ENCODE measurements around the gene BLID. TPM values are rescaled to one million over a fixed set of nuclear protein-coding genes. Genes with fewer than 3 reads are reported as not detected.

Gene BLID
- polyA plus RNA-seq, 1 donor (not counting 4 experiments of a cell fraction or from before 2014, with no cell fraction given): 0.18 TPM

- Histone ChIP-seq H3K27me3 (ENCODE audit: control insufficient read depth, extremely low read depth, insufficient read depth, low read length) (no peaks in the 10 kb centered on the region), H3K4me1 (ENCODE audit: control insufficient read depth, extremely low read depth, insufficient read depth, low read length) (peaks cover 4% of the 10 kb centered on the region), H3K9ac (ENCODE audit: control insufficient read depth, extremely low read depth, insufficient read depth, low read length) (no peak overlapping the region), H3K27ac (ENCODE audit: control insufficient read depth, insufficient read depth, low read length) (no peak overlapping the region), H3K36me3 (ENCODE audit: control insufficient read depth in 2 of 2, extremely low read depth in 1 of 2, insufficient read depth in 2 of 2, low read length in 2 of 2) (peaks cover 0 to 9% of the 10 kb centered on the region in 2 experiments), H2AFZ (ENCODE audit: control insufficient read depth, low read length) (no peak overlapping the region), H3K9me1 (ENCODE audit: control insufficient read depth, extremely low read depth, insufficient read depth, low read length) (no peaks in the 10 kb centered on the region), H3K9me3 (ENCODE audit: control insufficient read depth, low read depth, low read length) (no peaks in the 10 kb centered on the region), H3K79me2 (ENCODE audit: control insufficient read depth, insufficient read depth, low read length) (peaks cover 2% of the 10 kb centered on the region), H3K4me2 (ENCODE audit: control insufficient read depth, extremely low read depth, insufficient read depth, low read depth, low read length) (no peak overlapping the region), H3K4me3 (ENCODE audit: control insufficient read depth in 2 of 3, extremely low read depth in 1 of 3, insufficient read depth in 2 of 3, low read depth in 1 of 3, low read length in 3 of 3) (no peak overlapping the region), H4K20me1 (ENCODE audit: control insufficient read depth, extremely low read depth, insufficient read depth, low read length) (no peaks in the 10 kb centered on the region)
- TF ChIP-seq CTCF (optimal IDR thresholded peaks at IDR 0.05 in 1 of 3, IDR thresholded peaks at IDR 0.05 in 1 of 3, conservative IDR thresholded peaks at IDR 0.05 in 1 of 3; ENCODE audit: extremely low read depth in 1 of 3, insufficient read depth in 2 of 3, low read length in 3 of 3) (no peak), EZH2 (IDR thresholded peaks at IDR 0.05; ENCODE audit: low read length) (no peak)
- dilution Hi-C loops (cut with MboI; ENCODE audit: extremely low pct_ligation_motif_present, low sequenced_read_pairs): no loop called here
- FAIRE-seq (no peak), DNase-seq (ENCODE audit: low read depth, low spot score) (no peak)
Measured at GRCh38 chr11:122122179-122122578, 6.2 kb upstream of the BLID start.

GRCh38 chr11:122120096-122120495 lies 4.1 kb upstream of the BLID start:
- no peak for FAIRE-seq
- peaks cover 2 to 24% of the 10 kb centered on the region in 2 experiments for H3K36me3 ChIP-seq (ENCODE audit: control insufficient read depth in 2 of 2, extremely low read depth in 1 of 2, insufficient read depth in 2 of 2, low read length in 2 of 2)

More at GRCh38 chr11:122120096-122120495, 4.1 kb upstream of the BLID start:
- no peaks in the 10 kb centered on the region for H4K20me1 ChIP-seq (ENCODE audit: control insufficient read depth, extremely low read depth, insufficient read depth, low read length)
- TF ChIP-seq CTCF (optimal IDR thresholded peaks at IDR 0.05 in 1 of 3, IDR thresholded peaks at IDR 0.05 in 1 of 3, conservative IDR thresholded peaks at IDR 0.05 in 1 of 3; ENCODE audit: extremely low read depth in 1 of 3, insufficient read depth in 2 of 3, low read length in 3 of 3) (no peak), EZH2 (IDR thresholded peaks at IDR 0.05; ENCODE audit: low read length) (no peak)
- no peak overlapping the region for H3K4me2 ChIP-seq (ENCODE audit: control insufficient read depth, extremely low read depth, insufficient read depth, low read depth, low read length)
- H3K27me3 ChIP-seq (ENCODE audit: control insufficient read depth, extremely low read depth, insufficient read depth, low read length): no peaks in the 10 kb centered on the region
- H3K27ac ChIP-seq (ENCODE audit: control insufficient read depth, insufficient read depth, low read length): no peak overlapping the region
- H3K4me1 ChIP-seq (ENCODE audit: control insufficient read depth, extremely low read depth, insufficient read depth, low read length): peaks cover 4% of the 10 kb centered on the region
- H3K9me3 ChIP-seq (ENCODE audit: control insufficient read depth, low read depth, low read length): no peaks in the 10 kb centered on the region
- H3K9me1 ChIP-seq (ENCODE audit: control insufficient read depth, extremely low read depth, insufficient read depth, low read length): no peaks in the 10 kb centered on the region
- peaks cover 2% of the 10 kb centered on the region for H3K79me2 ChIP-seq (ENCODE audit: control insufficient read depth, insufficient read depth, low read length)
- no peak overlapping the region for H3K9ac ChIP-seq (ENCODE audit: control insufficient read depth, extremely low read depth, insufficient read depth, low read length)
- dilution Hi-C loops (cut with MboI; ENCODE audit: extremely low pct_ligation_motif_present, low sequenced_read_pairs): no loop called here
- H2AFZ ChIP-seq (ENCODE audit: control insufficient read depth, low read length): no peak overlapping the region
- no peak for DNase-seq (ENCODE audit: low read depth, low spot score)
- H3K4me3 ChIP-seq (ENCODE audit: control insufficient read depth in 2 of 3, extremely low read depth in 1 of 3, insufficient read depth in 2 of 3, low read depth in 1 of 3, low read length in 3 of 3): no peak overlapping the region

Data from keratinocyte (primary cell).